ENCODE measurements around the gene NR2C2. TPM values are rescaled to one million over a fixed set of nuclear protein-coding genes. Genes with fewer than 3 reads are reported as not detected.
A peak's percentile ranks its signal among the peaks of the same experiment; 100 is the strongest.

The NR2C2 gene
- total and polyA plus RNA-seq, 2 donors (not counting 1 experiment from before 2014, with no cell fraction given), result 22.8 to 96.9 TPM

DNA sequence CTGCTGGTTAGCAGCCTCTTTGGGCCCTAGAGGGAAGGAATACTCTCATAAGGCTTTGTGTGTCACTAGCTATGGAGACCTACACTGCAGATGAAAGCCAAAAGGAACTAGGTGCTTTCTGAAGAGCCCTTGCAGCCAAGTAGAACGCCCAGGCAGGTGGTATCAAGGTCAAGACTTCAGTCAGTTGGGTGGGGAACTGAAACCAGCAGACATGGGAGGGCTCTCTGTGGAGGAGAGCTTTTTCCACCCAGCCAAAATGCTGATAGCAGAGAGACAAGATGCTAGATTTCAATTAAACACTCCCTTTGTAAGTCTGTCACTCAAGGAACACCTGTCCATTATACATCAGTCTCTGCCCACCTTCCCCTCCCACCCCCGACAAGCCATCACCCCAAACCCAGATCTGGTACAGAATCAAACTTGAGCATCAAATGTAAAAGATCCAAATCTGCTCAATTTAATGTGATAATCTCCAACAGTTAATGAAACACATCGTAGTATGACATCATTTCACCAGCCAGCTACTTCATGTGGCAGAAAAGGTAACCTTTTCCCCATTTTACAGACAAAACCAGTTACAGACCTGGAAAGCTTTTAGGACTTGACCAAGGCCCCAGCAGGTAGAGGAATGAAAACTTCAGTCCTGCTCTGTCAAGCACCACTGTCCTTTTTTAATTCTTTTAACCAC lies 103.2 kb downstream of the NR2C2 start:
- POLR2A ChIA-PET, result interaction anchor here (0.8 to 2.2 kb wide), 3 partner anchors 9 to 49 kb away, joined by 3 to 12 read pairs (median 6); partner anchors contain the start of genes MRPS25 and RBSN
- peaks cover 57% of the 10 kb centered on the region for H3K4me1 Mint-ChIP-seq
- H3K36me3 ChIP-seq (replicated peaks in 1 of 2; ENCODE audit: control extremely low read depth in 1 of 2, control insufficient read depth in 1 of 2, extremely low read depth in 1 of 2, insufficient read depth in 2 of 2, low read length in 1 of 2), result peaks cover 2 to 52% of the 10 kb centered on the region in 2 experiments

More for the DNA sequence above, 103.2 kb downstream of the NR2C2 start:
- DNase-seq, result peak; percentile 86
- H3K27me3 Mint-ChIP-seq, result no peaks in the 10 kb centered on the region
- H3K79me2 ChIP-seq (ENCODE audit: control insufficient read depth, insufficient read depth, low read length), result peaks cover 29% of the 10 kb centered on the region
- TF ChIP-seq EZH2 (IDR thresholded peaks at IDR 0.05; ENCODE audit: borderline replicate concordance, insufficient read depth, low read depth, low read length, poor library complexity, severe bottlenecking), result no peak
- TF ChIP-seq, protein P1, sequence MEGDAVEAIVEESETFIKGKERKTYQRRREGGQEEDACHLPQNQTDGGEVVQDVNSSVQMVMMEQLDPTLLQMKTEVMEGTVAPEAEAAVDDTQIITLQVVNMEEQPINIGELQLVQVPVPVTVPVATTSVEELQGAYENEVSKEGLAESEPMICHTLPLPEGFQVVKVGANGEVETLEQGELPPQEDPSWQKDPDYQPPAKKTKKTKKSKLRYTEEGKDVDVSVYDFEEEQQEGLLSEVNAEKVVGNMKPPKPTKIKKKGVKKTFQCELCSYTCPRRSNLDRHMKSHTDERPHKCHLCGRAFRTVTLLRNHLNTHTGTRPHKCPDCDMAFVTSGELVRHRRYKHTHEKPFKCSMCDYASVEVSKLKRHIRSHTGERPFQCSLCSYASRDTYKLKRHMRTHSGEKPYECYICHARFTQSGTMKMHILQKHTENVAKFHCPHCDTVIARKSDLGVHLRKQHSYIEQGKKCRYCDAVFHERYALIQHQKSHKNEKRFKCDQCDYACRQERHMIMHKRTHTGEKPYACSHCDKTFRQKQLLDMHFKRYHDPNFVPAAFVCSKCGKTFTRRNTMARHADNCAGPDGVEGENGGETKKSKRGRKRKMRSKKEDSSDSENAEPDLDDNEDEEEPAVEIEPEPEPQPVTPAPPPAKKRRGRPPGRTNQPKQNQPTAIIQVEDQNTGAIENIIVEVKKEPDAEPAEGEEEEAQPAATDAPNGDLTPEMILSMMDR (IDR thresholded peaks at IDR 0.05), result no peak
- H3K4me3 ChIP-seq (ENCODE audit: control extremely low read depth in 1 of 5, extremely low read depth in 1 of 5, insufficient read depth in 1 of 5, low read depth in 2 of 5, low read length in 4 of 5), result peak overlapping the region in 1 of 5 experiments; percentile 5
- no peak overlapping the region for H2AFZ ChIP-seq (ENCODE audit: insufficient read depth, low read depth, low read length, poor library complexity, severe bottlenecking)
- peak overlapping the region; percentile 93 for H3K27ac Mint-ChIP-seq
- H3K4me2 ChIP-seq (replicated peaks; ENCODE audit: low read depth, low read length, poor library complexity, severe bottlenecking), result peak overlapping the region; percentile 65
- H3K9me3 Mint-ChIP-seq (ENCODE audit: insufficient read depth), result peaks cover 3% of the 10 kb centered on the region
- intact Hi-C loops (cut with micrococcal nuclease), result loop anchor here (1.0 kb wide), 5 partner anchors 15 to 156 kb away; partner anchors contain the start of genes CAPN7, MRPS25 and RBSN
- peak; percentile 90 for ATAC-seq (ENCODE audit: low read depth)
- H3K9me3 ChIP-seq (ENCODE audit: control extremely low read depth in 1 of 3, control insufficient read depth in 2 of 3, insufficient read depth in 1 of 3, low read length in 2 of 3), result peaks cover 0 to under 1% (median 0%) of the 10 kb centered on the region in 3 donors
- H3K27me3 ChIP-seq (replicated peaks in 1 of 4; ENCODE audit: control extremely low read depth in 1 of 4, control insufficient read depth in 3 of 4, insufficient read depth in 4 of 4, low read length in 3 of 4), result no peaks in the 10 kb centered on the region
- WGBS (ENCODE audit: insufficient coverage), result 9% methylated on average over 2 of the region's 3 CpGs
- peak overlapping the region; percentile 73 for H3K4me3 Mint-ChIP-seq
- peak overlapping the region; percentile 72 to 86 for H3K27ac ChIP-seq (ENCODE audit: low read length in 2 of 2)
- CTCF ChIA-PET, result interaction anchor here (0.7 to 1.7 kb wide), 7 partner anchors 9 to 129 kb away, joined by 3 to 6 read pairs (median 5); partner anchors contain the start of gene MRPS25
- no peak overlapping the region for H3K9ac ChIP-seq (ENCODE audit: low read length)
- peaks cover 52 to 55% of the 10 kb centered on the region in 2 donors for H3K4me1 ChIP-seq (ENCODE audit: control insufficient read depth in 2 of 2, insufficient read depth in 2 of 2, low read length in 2 of 2)
- H4K20me1 ChIP-seq (ENCODE audit: control insufficient read depth, insufficient read depth, low read length, poor library complexity, severe bottlenecking), result peaks cover 13% of the 10 kb centered on the region

Measured in B cell (primary cell).